ENCODE measurements around the gene ZNF467.

ZNF467 gene

GRCh38 chr7:149808311-149808710, 34.9 kb upstream of the ZNF467 start:
- no peak for DNase-seq

- no peak for DNase-seq
Measured at GRCh38 chr7:149806726-149807125, 33.3 kb upstream of the ZNF467 start.

GRCh38 chr7:149804106-149804505, 30.7 kb upstream of the ZNF467 start:
- no peak for DNase-seq

GRCh38 chr7:149803551-149804074, 30.2 kb upstream of the ZNF467 start:
- no peak for DNase-seq

- DNase-seq: no peak
Measured at GRCh38 chr7:149802966-149803365, 29.6 kb upstream of the ZNF467 start.

- no peak for DNase-seq
Measured at GRCh38 chr7:149801816-149802215, 28.4 kb upstream of the ZNF467 start.

- DNase-seq: no peak
Measured at GRCh38 chr7:149801002-149801566, 27.7 kb upstream of the ZNF467 start.

- DNase-seq: no peak
Measured at GRCh38 chr7:149800169-149800555, 26.8 kb upstream of the ZNF467 start.

- DNase-seq: peak; percentile 66
Measured at GRCh38 chr7:149799397-149800168, 26.2 kb upstream of the ZNF467 start.

GRCh38 chr7:149797771-149798170, 24.4 kb upstream of the ZNF467 start:
- DNase-seq: no peak

- DNase-seq: no peak
Measured at GRCh38 chr7:149796287-149796860, 23.0 kb upstream of the ZNF467 start.

- no peak for DNase-seq
Measured at GRCh38 chr7:149795126-149795525, 21.7 kb upstream of the ZNF467 start.

- no peak for DNase-seq
Measured at GRCh38 chr7:149794661-149795060, 21.3 kb upstream of the ZNF467 start.

- no peak for DNase-seq
Measured at GRCh38 chr7:149793261-149793660, 19.9 kb upstream of the ZNF467 start.

- DNase-seq: no peak
Measured at GRCh38 chr7:149792220-149792595, 18.8 kb upstream of the ZNF467 start.

GRCh38 chr7:149791411-149792219, 18.2 kb upstream of the ZNF467 start:
- no peak for DNase-seq

- no peak for DNase-seq
Measured at GRCh38 chr7:149790754-149791360, 17.5 kb upstream of the ZNF467 start.

- DNase-seq: peak; percentile 63
Measured at GRCh38 chr7:149790146-149790548, 16.8 kb upstream of the ZNF467 start.

- DNase-seq: no peak
Measured at GRCh38 chr7:149789101-149789500, 15.7 kb upstream of the ZNF467 start.

- DNase-seq: no peak
Measured at GRCh38 chr7:149788300-149788851, 15.0 kb upstream of the ZNF467 start.

GRCh38 chr7:149787428-149788299, 14.3 kb upstream of the ZNF467 start:
- peak; percentile 19 for DNase-seq

GRCh38 chr7:149785983-149786382, 12.6 kb upstream of the ZNF467 start:
- DNase-seq: no peak

Data from stimulated activated CD4-positive, alpha-beta T cell treated with anti-CD3 and anti-CD28 coated beads, Interleukin-15, amount 100 ng/mL, for 24 hours (primary cell).